Activated T-helper 2 cell treated with anti-CD3 and anti-CD28 coated beads, Interferon-gamma antibody, Interleukin-2, Interleukin-4, amounts not matched to agents 10 μg/mL and 5 μg/mL and 100 μg/mL, durations not matched to agents 14 hours and 24 hours and 36 hours (primary cell): ENCODE data around the gene DBNDD1. TPM values are rescaled to one million over a fixed set of nuclear protein-coding genes. Genes with fewer than 3 reads are reported as not detected.
A peak's percentile ranks its signal among the peaks of the same experiment; 100 is the strongest.
"Not testable (repeated sequence)": the region's sequence is repeated elsewhere in the genome, so short reads cannot be mapped to it uniquely, and the experiment has no call there.

Experiments used
- DNase-seq: peaks from one replicate; pipeline ENCODE4 v3.0.0; 2021; ENCODE audit warnings: low spot score
- H3K27ac Mint-ChIP-seq: one replicate; pipeline ENCODE4 v1.8.0; 2021; ENCODE audit warnings: mixed read lengths
- H3K27me3 Mint-ChIP-seq: one replicate; pipeline ENCODE4 v1.8.0; 2021; ENCODE audit warnings: low read depth, mixed read lengths
- H3K36me3 Mint-ChIP-seq: one replicate; pipeline ENCODE4 v1.8.0; 2021; ENCODE audit warnings: low read depth, mixed read lengths
- H3K4me1 Mint-ChIP-seq: one replicate; pipeline ENCODE4 v1.8.0; 2021; ENCODE audit warnings: low read depth, mixed read lengths
- H3K4me3 Mint-ChIP-seq: one replicate; pipeline ENCODE4 v1.8.0; 2021; ENCODE audit warnings: low read depth, mild to moderate bottlenecking, moderate library complexity, mixed read lengths
- H3K9me3 Mint-ChIP-seq: one replicate; pipeline ENCODE4 v1.8.0; 2021; ENCODE audit warnings: mixed read lengths
- intact Hi-C: fragments of 100-400 bp; cut with micrococcal nuclease; formaldehyde crosslinking; loops from one replicate; pipeline ENCODE4 v1.15.1; 2023
- total RNA-seq: library from RNA; stranded (reverse); gene quantifications from 2 replicates; pipeline ENCODE4 v1.2.3, GENCODE V29; 2022

The DBNDD1 gene
- total RNA-seq, 1 donor from 2014 or later = 0.43 TPM

DNA sequence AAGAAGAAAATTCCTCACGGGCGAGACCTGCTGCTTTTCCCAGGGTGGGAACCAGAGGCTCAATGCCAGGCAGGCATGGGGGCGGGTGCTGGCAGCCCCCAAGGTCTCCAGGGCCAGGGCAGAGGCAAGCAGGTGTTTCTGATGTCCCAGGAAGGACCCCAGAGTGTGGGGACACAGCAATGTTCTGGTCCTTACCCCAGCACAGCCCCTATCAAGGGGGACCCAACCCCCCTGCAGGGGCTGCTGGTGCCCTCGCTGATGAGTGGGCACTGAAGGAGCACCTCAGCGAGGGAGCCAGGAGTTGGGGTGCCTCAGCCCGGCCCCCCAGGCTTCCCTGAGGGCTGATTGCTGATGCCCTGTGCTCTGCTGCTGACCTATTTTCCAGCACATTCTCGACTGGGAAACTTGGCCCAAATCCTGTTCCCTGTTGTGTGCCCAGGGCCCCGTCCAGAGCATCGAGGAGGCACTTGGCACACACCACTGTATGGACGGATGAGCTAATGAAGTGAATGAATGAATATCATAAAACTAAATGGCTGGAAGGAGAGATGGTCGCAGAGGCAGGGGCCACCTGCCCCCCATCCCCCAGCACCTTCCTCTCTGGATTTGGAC lies 2.8 kb downstream of the DBNDD1 start:
- Mint-ChIP-seq H3K9me3 (no peaks in the 10 kb centered on the region), H3K4me3 (no peak overlapping the region), H3K36me3 (no peaks in the 10 kb centered on the region), H3K4me1 (peaks cover 2% of the 10 kb centered on the region), H3K27ac (no peak overlapping the region), H3K27me3 (peaks cover 31% of the 10 kb centered on the region)
- DNase-seq = no peak
- intact Hi-C loops = no loop called here

GRCh38 chr16:90015586-90016338 lies 3.5 kb downstream of the DBNDD1 start:
- Mint-ChIP-seq H3K27ac (no peak overlapping the region), H3K4me3 (no peak overlapping the region)

DNA sequence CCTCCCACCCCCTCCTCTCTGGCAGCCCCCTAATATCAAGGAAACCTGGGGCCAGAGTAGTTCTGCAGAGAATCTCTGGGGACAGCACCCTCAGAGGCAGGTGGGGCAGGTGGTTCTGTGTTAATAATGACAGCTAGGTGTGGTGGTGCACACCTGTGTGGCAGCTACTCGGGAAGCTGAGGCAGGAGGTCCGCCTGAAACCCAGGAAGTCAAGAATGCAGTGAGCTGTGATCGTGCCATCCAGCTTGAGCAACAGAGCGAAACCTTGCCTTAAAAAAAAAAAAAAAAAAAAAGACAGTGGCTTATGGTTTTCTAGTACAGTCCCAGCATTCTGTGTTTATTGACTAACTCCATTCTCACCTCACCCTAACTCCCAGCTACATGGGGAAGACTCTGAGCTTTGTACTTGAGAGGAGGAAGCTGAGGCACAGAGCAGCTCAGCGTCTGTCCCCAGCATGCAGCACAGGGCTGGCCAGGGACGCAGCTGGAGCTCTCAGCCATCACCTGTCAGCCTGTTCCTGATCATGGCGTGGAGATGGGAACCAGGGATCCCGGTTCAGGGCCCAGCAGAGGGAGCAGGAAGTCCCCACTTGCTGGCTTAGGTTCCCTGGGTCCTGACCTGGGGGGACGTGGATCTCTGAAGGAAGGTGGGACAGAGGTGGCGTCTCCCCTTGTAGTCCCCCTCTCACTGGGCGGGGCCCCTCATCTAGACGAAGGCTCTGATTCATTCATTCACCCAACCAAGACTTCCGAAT lies 6.1 kb downstream of the DBNDD1 start:
- Mint-ChIP-seq H3K4me3 (no peak overlapping the region), H3K36me3 (no peaks in the 10 kb centered on the region), H3K4me1 (peaks cover 10% of the 10 kb centered on the region), H3K27ac (no peak overlapping the region), H3K9me3 (no peaks in the 10 kb centered on the region), H3K27me3 (peaks cover 16% of the 10 kb centered on the region)
- intact Hi-C loops = no loop called here
- no peak for DNase-seq

More at GRCh38 chr16:90015586-90016338, 3.5 kb downstream of the DBNDD1 start:
- Mint-ChIP-seq H3K4me1 (peaks cover 2% of the 10 kb centered on the region), H3K27me3 (peaks cover 25% of the 10 kb centered on the region), H3K9me3 (no peaks in the 10 kb centered on the region), H3K36me3 (no peaks in the 10 kb centered on the region)
- intact Hi-C loops = no loop called here
- no peak for DNase-seq

- no peaks in the 10 kb centered on the region for H3K36me3 Mint-ChIP-seq
- H3K4me3 Mint-ChIP-seq = no peak overlapping the region
- H3K27ac Mint-ChIP-seq = no peak overlapping the region
- intact Hi-C loops = no loop called here
- H3K9me3 Mint-ChIP-seq = no peaks in the 10 kb centered on the region
- H3K4me1 Mint-ChIP-seq = peaks cover 10% of the 10 kb centered on the region
- no peak for DNase-seq
- H3K27me3 Mint-ChIP-seq = peaks cover 8% of the 10 kb centered on the region
These were observed 7.3 kb downstream of the DBNDD1 start for GRCh38 chr16:90011908-90012501.

DNA sequence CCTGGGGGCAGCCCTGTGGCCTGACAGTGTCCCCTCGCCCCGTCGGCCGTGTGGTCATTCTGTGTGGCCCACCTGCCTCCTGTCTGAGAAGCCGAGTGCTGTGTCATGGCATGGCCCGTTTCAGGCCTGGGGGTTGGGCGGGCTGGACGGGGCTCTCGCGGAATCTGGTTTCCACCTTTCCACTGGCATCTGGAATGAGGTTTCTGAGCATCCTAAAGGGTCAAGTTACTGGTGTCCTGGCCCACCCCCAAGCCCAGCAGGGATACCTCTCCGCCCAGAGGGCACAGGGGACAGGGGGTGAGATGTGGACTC lies 7.8 kb downstream of the DBNDD1 start:
- no peak for DNase-seq
- Mint-ChIP-seq H3K9me3 (no peaks in the 10 kb centered on the region), H3K36me3 (no peaks in the 10 kb centered on the region), H3K4me1 (peaks cover 10% of the 10 kb centered on the region), H3K4me3 (no peak overlapping the region), H3K27ac (no peak overlapping the region), H3K27me3 (peaks cover 7% of the 10 kb centered on the region)
- intact Hi-C loops = no loop called here

DNA sequence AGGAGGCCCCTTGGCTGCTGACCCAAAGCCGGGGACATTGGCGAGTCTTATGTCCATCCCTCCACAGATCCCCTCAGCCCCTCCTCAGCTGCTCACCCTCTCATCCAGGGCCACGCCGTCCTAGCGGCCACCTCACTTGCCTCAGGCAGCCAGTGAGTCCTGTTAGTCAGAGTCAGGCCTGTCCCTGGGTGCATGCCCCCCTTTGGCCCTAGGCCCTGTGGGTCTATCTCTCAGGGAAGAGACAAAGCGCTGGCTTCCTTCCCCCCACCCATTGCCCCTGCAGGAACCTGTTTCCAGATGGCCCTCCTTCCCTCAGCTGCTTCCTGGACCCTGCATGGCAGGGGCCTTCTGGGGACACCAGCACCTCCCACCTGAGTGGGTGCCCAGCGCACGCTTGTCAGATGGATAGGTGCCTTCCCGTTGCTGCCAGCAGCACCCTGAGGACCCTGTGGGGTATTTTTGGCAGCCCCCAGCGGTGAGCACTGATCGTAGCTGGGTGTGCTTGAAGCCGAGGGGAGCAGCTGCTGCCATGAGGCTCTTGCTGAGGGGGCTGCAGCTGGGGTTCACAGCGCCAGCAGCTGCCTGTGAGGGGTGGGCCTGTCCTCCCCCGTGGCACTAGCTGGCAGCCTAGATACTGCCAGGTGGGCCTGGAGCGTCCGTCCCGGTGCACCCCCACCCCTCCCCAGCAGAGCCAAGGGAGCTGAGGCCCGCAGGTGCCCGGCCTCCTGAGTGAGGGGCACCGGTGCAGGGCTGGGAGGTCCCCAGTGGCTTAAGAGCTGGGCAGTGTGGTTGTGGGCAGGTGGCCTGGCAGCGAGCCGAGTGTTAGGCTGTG lies 8.4 kb downstream of the DBNDD1 start:
- DNase-seq = no peak
- H3K36me3 Mint-ChIP-seq = no peaks in the 10 kb centered on the region
- peaks cover 6% of the 10 kb centered on the region for H3K27me3 Mint-ChIP-seq
- no peak overlapping the region for H3K4me3 Mint-ChIP-seq
- intact Hi-C loops = no loop called here
- peaks cover 10% of the 10 kb centered on the region for H3K4me1 Mint-ChIP-seq
- no peak overlapping the region for H3K27ac Mint-ChIP-seq
- no peaks in the 10 kb centered on the region for H3K9me3 Mint-ChIP-seq

DNA sequence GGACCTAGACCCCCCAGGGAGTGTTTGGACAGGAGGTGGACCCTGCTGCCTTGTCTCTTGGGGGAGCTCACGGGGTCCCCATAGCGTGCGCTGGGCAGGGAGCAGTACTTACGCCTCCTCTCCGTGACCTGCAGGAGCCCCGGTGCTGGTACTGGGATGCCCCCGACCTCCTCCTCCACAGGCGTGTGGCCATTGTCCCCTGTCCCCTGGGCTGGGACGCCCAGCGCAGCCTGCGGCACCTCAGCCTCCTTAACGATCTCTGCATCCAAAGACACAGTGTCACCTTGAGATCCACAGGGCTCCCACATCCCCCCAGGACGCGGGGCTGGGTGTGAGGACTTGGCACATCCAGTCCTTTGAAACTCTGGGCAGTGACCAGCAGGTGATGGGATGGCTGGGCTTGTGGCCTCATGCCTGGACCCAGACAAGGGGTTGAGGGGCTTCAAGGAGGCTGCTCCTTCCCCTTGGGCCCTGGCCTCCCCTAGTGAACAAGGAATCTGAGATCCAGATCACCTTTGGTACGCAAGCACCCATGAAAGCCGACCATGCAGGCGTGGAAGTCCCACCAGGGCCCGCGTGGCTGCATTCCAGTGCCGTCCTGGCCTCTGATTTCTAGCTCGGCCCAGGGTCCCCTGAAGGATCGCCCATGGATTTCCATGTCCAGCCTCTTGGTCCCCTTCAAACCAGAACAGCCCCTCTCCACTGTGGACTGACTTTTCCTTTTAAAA lies 9.9 kb downstream of the DBNDD1 start:
- peaks cover 10% of the 10 kb centered on the region for H3K4me1 Mint-ChIP-seq
- H3K4me3 Mint-ChIP-seq = peak overlapping the region; percentile 39
- H3K27me3 Mint-ChIP-seq = no peaks in the 10 kb centered on the region
- H3K27ac Mint-ChIP-seq = no peak overlapping the region
- H3K9me3 Mint-ChIP-seq = no peaks in the 10 kb centered on the region
- DNase-seq = no peak
- intact Hi-C loops = no loop called here
- H3K36me3 Mint-ChIP-seq = no peaks in the 10 kb centered on the region

DNA sequence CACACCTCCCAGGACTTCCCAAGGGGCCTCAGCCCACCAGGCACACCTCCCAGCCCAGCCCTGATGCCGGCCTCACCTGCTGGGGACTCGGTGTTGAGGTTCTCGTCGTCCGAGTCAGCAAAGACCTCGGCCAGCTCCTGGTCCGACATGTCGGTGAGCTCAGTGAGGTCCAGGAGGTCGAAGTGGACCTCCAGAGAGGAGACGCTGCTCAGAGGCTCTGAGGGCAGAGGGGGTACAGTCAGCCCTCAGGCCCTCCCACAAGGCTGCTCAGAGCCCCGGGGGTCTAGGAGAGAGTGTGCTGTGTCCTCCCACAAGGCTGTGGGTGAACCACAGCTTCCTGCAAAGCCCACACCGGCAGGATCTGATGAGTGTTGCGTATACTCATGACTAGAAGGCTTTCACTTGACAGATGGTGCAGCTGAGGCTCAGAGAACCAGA lies 10.5 kb downstream of the DBNDD1 start:
- DNase-seq = peak; percentile 48
- Mint-ChIP-seq H3K4me1 (peaks cover 10% of the 10 kb centered on the region), H3K27me3 (no peaks in the 10 kb centered on the region), H3K27ac (no peak overlapping the region), H3K4me3 (peak overlapping the region; percentile 39), H3K36me3 (no peaks in the 10 kb centered on the region), H3K9me3 (no peaks in the 10 kb centered on the region)
- intact Hi-C loops = no loop called here

DNA sequence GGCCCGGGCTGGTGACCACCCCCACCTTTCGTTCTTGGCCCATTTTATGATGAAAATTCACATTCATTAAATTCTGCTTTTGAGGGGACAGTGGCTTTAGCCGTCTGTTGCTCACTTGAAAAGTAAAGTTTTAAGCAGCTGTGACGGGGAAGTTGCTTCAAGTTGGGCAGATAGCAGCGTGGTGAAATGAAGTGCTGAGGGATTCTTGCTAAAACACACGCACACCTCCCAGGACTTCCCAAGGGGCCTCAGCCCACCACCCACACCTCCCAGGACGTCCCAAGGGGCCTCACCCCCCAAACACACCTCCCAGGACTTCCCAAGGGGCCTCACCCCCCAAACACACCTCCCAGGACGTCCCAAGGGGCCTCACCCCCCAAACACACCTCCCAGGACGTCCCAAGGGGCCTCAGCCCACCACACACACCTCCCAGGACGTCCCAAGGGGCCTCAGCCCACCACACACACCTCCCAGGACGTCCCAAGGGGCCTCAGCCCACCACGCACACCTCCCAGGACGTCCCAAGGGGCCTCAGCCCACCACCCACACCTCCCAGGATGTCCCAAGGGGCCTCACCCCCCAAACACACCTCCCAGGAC lies 11.5 kb downstream of the DBNDD1 start:
- H3K4me1 Mint-ChIP-seq = peaks cover 10% of the 10 kb centered on the region
- intact Hi-C loops, H3K9me3 Mint-ChIP-seq, H3K27me3 Mint-ChIP-seq, H3K27ac Mint-ChIP-seq, H3K36me3 Mint-ChIP-seq, H3K4me3 Mint-ChIP-seq, DNase-seq: not testable (repeated sequence)

DNA sequence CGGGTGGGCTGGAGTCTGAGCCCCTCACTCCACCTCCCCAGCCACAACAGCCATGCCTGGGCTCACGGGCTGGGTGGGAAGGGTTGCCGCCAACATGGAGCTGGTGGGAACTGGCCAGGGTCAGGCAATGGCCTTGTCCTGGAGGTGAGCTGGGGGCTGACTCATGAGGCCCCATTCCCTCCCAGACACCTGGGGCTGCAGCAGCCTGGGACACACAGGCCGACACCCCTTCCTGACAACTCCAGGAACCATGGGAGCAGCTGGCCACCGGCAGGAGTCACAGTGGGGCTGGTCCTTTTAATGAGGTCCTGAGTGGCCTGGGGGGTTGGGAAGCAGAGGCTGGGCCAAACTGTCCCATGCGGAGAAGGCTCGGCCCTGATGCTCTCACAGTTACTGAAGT lies 12.2 kb downstream of the DBNDD1 start:
- Mint-ChIP-seq H3K9me3 (no peaks in the 10 kb centered on the region), H3K4me3 (no peak overlapping the region), H3K4me1 (peaks cover 10% of the 10 kb centered on the region), H3K27ac (no peak overlapping the region), H3K27me3 (no peaks in the 10 kb centered on the region), H3K36me3 (no peaks in the 10 kb centered on the region)
- intact Hi-C loops = no loop called here
- no peak for DNase-seq

- no peaks in the 10 kb centered on the region for H3K9me3 Mint-ChIP-seq
- peaks cover 10% of the 10 kb centered on the region for H3K4me1 Mint-ChIP-seq
- no peak overlapping the region for H3K27ac Mint-ChIP-seq
- no peak overlapping the region for H3K4me3 Mint-ChIP-seq
- DNase-seq = no peak
- H3K27me3 Mint-ChIP-seq = no peaks in the 10 kb centered on the region
- intact Hi-C loops = no loop called here
- H3K36me3 Mint-ChIP-seq = no peaks in the 10 kb centered on the region
These were observed 13.1 kb downstream of the DBNDD1 start for GRCh38 chr16:90005956-90006663.
